Activated CD4-positive, alpha-beta T cell treated with anti-CD3 and anti-CD28 coated beads, Interleukin-2, amount 10 ng/mL, durations not matched to agents 24 days and 14 days (primary cell): Measurements from ENCODE around the gene PPM1E. TPM values are rescaled to one million over a fixed set of nuclear protein-coding genes. Genes with fewer than 3 reads are reported as not detected.
"Not testable (repeated sequence)": the region's sequence is repeated elsewhere in the genome, so short reads cannot be mapped to it uniquely, and the experiment has no call there.

Experiments
- DNase-seq: peaks from one replicate; pipeline ENCODE4 v3.0.0; 2022
- H3K27ac Mint-ChIP-seq: one replicate; pipeline ENCODE4 v1.8.0; 2022; ENCODE audit warnings: mild to moderate bottlenecking, mixed read lengths
- H3K27me3 Mint-ChIP-seq: one replicate; pipeline ENCODE4 v1.8.0; 2022; ENCODE audit warnings: mixed read lengths
- H3K36me3 Mint-ChIP-seq: one replicate; pipeline ENCODE4 v1.8.0; 2022; ENCODE audit warnings: low read depth, mild to moderate bottlenecking, mixed read lengths
- H3K4me1 Mint-ChIP-seq: one replicate; pipeline ENCODE4 v1.8.0; 2021; ENCODE audit warnings: mixed read lengths
- H3K4me3 Mint-ChIP-seq: one replicate; pipeline ENCODE4 v1.8.0; 2022; ENCODE audit warnings: mild to moderate bottlenecking, moderate library complexity, mixed read lengths
- H3K9me3 Mint-ChIP-seq: one replicate; pipeline ENCODE4 v1.8.0; 2021; ENCODE audit warnings: mixed read lengths
- intact Hi-C: fragments of 100-400 bp; cut with micrococcal nuclease; formaldehyde crosslinking; loops from one replicate; pipeline ENCODE4 v1.15.1; 2023
- total RNA-seq: library from RNA; stranded (reverse); gene quantifications from 2 replicates; pipeline ENCODE4 v1.2.3, GENCODE V29; 2022

PPM1E gene
- total RNA-seq, 1 donor from 2014 or later = 0.05 TPM

DNA sequence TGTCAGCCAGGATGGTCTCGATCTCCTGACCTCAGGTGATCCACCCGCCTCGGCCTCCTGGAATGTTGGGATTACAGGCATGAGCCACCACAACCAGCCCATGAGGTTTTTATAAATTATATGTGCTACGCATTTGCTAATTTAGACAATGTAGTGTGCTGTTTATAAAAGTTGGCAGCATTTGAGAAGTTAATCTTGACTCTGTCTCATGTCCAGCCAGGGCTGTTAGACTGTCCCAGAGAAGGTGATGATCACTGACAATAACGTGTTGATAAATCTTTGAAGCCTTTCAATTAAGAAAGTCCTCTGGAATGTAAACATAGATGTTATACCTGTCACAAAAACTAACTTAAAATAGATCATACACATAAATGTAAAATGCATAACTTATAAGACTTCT lies 82.0 kb downstream of the PPM1E start:
- Mint-ChIP-seq H3K27ac (no peak overlapping the region), H3K9me3 (no peaks in the 10 kb centered on the region), H3K36me3 (no peaks in the 10 kb centered on the region), H3K4me3 (no peak overlapping the region), H3K4me1 (no peaks in the 10 kb centered on the region), H3K27me3 (peaks cover 22% of the 10 kb centered on the region)
- no peak for DNase-seq
- intact Hi-C loops = no loop called here

- H3K36me3 Mint-ChIP-seq = no peaks in the 10 kb centered on the region
- H3K4me1 Mint-ChIP-seq = no peaks in the 10 kb centered on the region
- H3K27ac Mint-ChIP-seq = no peak overlapping the region
- no peaks in the 10 kb centered on the region for H3K9me3 Mint-ChIP-seq
- DNase-seq = no peak
- peaks cover 6% of the 10 kb centered on the region for H3K27me3 Mint-ChIP-seq
- no peak overlapping the region for H3K4me3 Mint-ChIP-seq
- intact Hi-C loops = no loop called here
Measured at GRCh38 chr17:58840820-58841612, 85.4 kb downstream of the PPM1E start.

DNA sequence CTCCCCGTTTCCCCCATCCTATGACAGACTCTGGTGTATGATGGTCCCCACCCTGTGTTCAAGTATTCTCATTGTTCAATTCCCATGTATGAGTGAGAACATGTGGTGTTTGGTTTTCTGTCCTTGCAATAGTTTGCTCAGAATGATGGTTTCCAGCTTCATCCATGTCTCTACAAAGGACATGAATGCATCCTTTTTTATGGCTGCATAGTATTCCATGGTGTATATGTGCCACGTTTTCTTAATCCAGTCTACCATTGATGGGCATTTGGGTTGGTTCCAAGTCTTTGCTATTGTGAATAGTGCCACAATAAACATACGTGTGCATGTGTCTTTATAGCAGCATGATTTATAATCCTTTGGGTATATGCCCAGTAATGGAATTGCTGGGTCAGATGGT lies 90.8 kb downstream of the PPM1E start:
- H3K27ac Mint-ChIP-seq, H3K4me3 Mint-ChIP-seq, intact Hi-C loops, DNase-seq, H3K4me1 Mint-ChIP-seq, H3K36me3 Mint-ChIP-seq: not testable (repeated sequence)
- peaks cover 18% of the 10 kb centered on the region for H3K9me3 Mint-ChIP-seq
- H3K27me3 Mint-ChIP-seq = peaks cover 20% of the 10 kb centered on the region

DNA sequence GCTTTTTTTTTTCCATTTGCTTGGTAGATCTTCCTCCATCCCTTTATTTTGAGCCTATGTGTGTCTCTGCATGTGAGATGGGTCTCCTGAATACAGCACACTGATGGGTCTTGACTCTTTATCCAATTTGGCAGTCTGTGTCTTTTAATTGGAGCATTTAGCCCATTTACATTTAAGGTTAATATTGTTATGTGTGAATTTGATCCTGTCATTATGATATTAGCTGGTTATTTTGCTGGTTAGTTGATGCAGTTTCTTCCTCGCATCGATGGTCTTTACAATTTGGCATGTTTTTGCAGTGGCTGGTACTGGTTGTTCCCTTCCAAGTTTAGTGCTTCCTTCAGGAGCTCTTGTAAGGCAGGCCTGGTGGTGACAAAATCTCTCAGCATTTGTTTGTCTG lies 94.5 kb downstream of the PPM1E start:
- H3K4me1 Mint-ChIP-seq, intact Hi-C loops, H3K36me3 Mint-ChIP-seq, DNase-seq, H3K4me3 Mint-ChIP-seq, H3K27ac Mint-ChIP-seq: not testable (repeated sequence)
- Mint-ChIP-seq H3K9me3 (peaks cover 18% of the 10 kb centered on the region), H3K27me3 (peaks cover 28% of the 10 kb centered on the region)

DNA sequence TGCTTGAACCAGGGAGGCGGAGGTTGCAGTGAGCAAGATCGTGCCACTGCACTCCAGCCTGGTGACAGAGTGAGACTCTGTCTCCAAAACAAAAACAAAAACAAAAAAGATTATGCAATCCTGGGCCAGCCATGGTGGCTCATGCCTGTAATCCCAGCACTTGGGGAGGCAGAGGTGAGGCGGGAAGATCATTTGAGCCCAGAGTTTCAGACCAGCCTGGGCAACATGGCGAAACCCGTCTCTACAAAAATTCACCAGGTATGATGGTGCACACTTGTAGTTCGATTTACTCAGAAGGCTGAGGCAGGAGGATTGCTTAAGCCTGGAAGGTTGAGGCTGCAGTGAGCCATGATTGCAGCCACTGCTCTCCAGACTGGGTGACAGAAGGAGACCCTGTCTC lies 109.6 kb downstream of the PPM1E start:
- intact Hi-C loops = no loop called here
- Mint-ChIP-seq H3K36me3 (no peaks in the 10 kb centered on the region), H3K4me3 (no peak overlapping the region), H3K27ac (no peak overlapping the region), H3K9me3 (no peaks in the 10 kb centered on the region), H3K4me1 (no peaks in the 10 kb centered on the region), H3K27me3 (peaks cover 7% of the 10 kb centered on the region)
- DNase-seq = no peak

DNA sequence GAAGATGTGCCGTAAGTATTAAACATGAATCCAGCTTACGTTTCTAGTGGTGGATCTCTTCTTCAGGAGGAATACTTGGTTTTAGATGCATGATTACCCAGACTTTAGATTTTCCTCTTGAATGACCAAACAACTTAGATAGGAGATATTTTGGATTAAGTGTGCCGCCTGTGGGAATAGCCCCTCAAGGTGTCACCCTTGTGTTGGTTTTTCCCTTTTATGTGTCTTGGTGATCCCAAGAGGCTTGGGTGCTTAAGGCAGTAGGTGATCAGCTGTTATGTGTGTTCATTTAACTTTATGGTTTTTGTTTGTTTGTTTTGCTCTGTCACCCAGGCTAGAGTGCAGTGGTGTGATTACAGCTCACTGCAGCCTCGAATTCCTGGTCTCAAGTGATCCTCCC lies 115.1 kb downstream of the PPM1E start:
- no peaks in the 10 kb centered on the region for H3K9me3 Mint-ChIP-seq
- peaks cover 9% of the 10 kb centered on the region for H3K27me3 Mint-ChIP-seq
- DNase-seq = no peak
- no peaks in the 10 kb centered on the region for H3K4me1 Mint-ChIP-seq
- H3K36me3 Mint-ChIP-seq = no peaks in the 10 kb centered on the region
- no peak overlapping the region for H3K4me3 Mint-ChIP-seq
- H3K27ac Mint-ChIP-seq = no peak overlapping the region
- intact Hi-C loops = loop anchor here (10.0 kb wide), 1 partner anchor 134 kb away; no protein-coding TSS in a partner anchor

DNA sequence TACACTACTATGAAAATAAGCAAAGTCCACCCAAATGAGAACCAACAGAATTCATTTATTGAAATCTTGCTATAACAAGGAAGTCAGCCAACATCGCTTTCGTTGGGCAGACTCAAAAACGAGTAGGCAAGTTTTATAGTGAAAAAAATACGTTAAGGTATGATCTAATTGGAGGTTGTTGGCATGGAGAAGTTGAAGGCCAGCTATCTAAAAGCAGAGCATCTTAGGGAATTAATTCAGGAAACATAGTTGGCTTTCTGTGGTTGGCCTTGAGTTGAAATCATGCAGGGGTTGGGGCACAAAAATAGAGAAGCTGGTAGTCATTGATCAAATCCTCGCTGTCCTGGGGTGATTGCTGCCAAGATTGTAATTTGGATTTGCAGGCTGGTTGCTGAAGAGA lies 118.3 kb downstream of the PPM1E start:
- Mint-ChIP-seq H3K27ac (no peak overlapping the region), H3K27me3 (peaks cover 2% of the 10 kb centered on the region), H3K4me1 (no peaks in the 10 kb centered on the region), H3K36me3 (no peaks in the 10 kb centered on the region), H3K9me3 (no peaks in the 10 kb centered on the region), H3K4me3 (no peak overlapping the region)
- intact Hi-C loops = loop anchor here (10.0 kb wide), 1 partner anchor 131 kb away; no protein-coding TSS in a partner anchor
- no peak for DNase-seq

DNA sequence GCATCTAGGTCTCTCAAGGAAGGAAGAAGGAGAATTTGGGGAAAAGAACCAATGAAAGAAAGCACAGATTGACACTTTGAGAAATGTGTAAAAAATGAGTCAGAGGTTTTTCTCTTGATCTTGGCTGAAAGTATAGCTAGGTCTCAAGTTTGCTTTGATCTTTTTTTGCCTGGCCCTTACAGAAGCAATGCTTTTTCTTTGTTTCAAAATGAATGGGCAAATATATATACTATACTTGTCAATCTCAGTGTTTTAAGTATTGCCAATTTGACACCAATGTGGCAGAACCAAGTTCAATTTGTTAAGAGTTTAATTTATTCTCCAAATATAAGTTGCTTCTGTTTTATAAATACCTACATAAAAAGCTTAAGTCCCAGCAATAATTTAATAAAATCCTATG lies 119.6 kb downstream of the PPM1E start:
- intact Hi-C loops = loop anchor here (10.0 kb wide), 1 partner anchor 130 kb away; no protein-coding TSS in a partner anchor
- H3K4me1 Mint-ChIP-seq = no peaks in the 10 kb centered on the region
- DNase-seq = no peak
- H3K9me3 Mint-ChIP-seq = no peaks in the 10 kb centered on the region
- H3K4me3 Mint-ChIP-seq = no peak overlapping the region
- peaks cover 2% of the 10 kb centered on the region for H3K27me3 Mint-ChIP-seq
- H3K36me3 Mint-ChIP-seq = no peaks in the 10 kb centered on the region
- no peak overlapping the region for H3K27ac Mint-ChIP-seq

DNA sequence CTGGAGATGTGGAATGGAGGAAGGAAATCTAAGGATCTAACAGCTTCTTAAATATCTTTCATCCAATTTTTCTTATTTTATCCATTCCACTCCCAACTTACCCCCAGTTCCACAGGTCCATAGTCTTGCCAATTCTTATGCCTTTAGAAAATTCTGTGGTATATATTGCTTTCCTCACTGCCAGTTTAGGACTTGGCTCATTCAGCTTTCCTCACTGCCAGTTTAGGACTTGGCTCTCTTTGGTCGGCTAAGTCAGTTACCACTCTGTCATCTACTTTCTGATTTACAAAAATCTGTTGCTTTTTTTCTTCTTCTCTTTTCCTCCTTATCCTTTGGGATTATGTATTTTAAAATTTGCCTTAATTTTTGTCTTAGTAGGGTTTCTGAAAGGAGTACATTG lies 128.5 kb downstream of the PPM1E start:
- intact Hi-C loops = no loop called here
- no peaks in the 10 kb centered on the region for H3K36me3 Mint-ChIP-seq
- no peak overlapping the region for H3K27ac Mint-ChIP-seq
- no peaks in the 10 kb centered on the region for H3K9me3 Mint-ChIP-seq
- DNase-seq = no peak
- no peaks in the 10 kb centered on the region for H3K4me1 Mint-ChIP-seq
- no peak overlapping the region for H3K4me3 Mint-ChIP-seq
- peaks cover 23% of the 10 kb centered on the region for H3K27me3 Mint-ChIP-seq

GRCh38 chr17:58886514-58886913 lies 130.9 kb downstream of the PPM1E start:
- no peak overlapping the region for H3K27ac Mint-ChIP-seq
- no peaks in the 10 kb centered on the region for H3K4me1 Mint-ChIP-seq
- no peak for DNase-seq
- intact Hi-C loops = no loop called here
- no peaks in the 10 kb centered on the region for H3K9me3 Mint-ChIP-seq
- no peaks in the 10 kb centered on the region for H3K36me3 Mint-ChIP-seq
- no peak overlapping the region for H3K4me3 Mint-ChIP-seq
- peaks cover 28% of the 10 kb centered on the region for H3K27me3 Mint-ChIP-seq

- Mint-ChIP-seq H3K36me3 (no peaks in the 10 kb centered on the region), H3K4me3 (no peak overlapping the region), H3K4me1 (no peaks in the 10 kb centered on the region), H3K27me3 (peaks cover 23% of the 10 kb centered on the region), H3K9me3 (no peaks in the 10 kb centered on the region), H3K27ac (no peak overlapping the region)
- intact Hi-C loops = no loop called here
- DNase-seq = no peak
Measured at GRCh38 chr17:58889928-58890327, 134.3 kb downstream of the PPM1E start.

DNA sequence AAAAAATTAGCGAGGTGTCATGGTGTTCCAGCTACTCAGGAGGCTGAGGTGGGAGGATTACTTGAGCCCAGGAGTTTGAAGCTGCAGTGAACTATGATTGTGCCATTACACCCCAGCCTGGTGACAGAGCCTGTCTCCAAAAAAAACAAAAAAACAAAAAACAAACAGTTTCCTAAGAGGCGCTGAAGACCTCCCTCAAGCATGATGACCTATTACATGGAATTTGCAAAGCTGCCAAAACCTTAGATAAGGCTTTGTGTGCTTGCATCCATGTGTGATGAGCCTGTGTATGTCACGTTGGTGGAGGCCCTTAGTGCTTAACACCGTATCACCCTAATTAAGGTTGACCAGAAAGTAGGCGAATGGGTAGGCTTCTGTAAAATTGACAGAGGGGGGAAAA lies 143.5 kb downstream of the PPM1E start:
- Mint-ChIP-seq H3K36me3 (no peaks in the 10 kb centered on the region), H3K4me1 (no peaks in the 10 kb centered on the region), H3K27me3 (peaks cover 8% of the 10 kb centered on the region), H3K9me3 (peaks cover 4% of the 10 kb centered on the region), H3K27ac (no peak overlapping the region), H3K4me3 (no peak overlapping the region)
- DNase-seq = no peak
- intact Hi-C loops = no loop called here

DNA sequence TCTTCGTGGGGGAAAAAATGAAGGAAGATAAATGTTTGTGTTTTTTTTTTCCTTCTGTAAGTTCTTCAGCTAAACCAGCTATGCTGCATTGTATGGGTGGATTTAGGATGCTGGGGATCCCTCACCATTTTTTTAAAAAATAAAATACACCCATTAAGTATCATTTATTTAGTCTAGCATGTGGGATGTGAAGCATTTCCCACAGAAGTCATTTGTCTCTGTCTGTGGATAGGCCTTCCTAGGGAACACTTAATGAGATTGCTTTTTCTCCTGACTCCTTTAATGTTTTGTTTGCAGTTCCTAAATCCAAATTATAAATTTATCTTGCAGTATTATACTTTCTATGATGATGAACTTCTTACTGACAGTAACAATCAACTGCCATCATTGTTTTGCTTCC lies 146.7 kb downstream of the PPM1E start:
- intact Hi-C loops = no loop called here
- no peak overlapping the region for H3K4me3 Mint-ChIP-seq
- no peaks in the 10 kb centered on the region for H3K4me1 Mint-ChIP-seq
- peaks cover 4% of the 10 kb centered on the region for H3K9me3 Mint-ChIP-seq
- DNase-seq = no peak
- no peaks in the 10 kb centered on the region for H3K36me3 Mint-ChIP-seq
- H3K27me3 Mint-ChIP-seq = peaks cover 8% of the 10 kb centered on the region
- no peak overlapping the region for H3K27ac Mint-ChIP-seq

GRCh38 chr17:58911741-58912343 lies 156.2 kb downstream of the PPM1E start:
- intact Hi-C loops = no loop called here
- no peak for DNase-seq
- Mint-ChIP-seq H3K9me3 (peaks cover 8% of the 10 kb centered on the region), H3K27me3 (peaks cover 3% of the 10 kb centered on the region), H3K4me1 (no peaks in the 10 kb centered on the region), H3K4me3 (no peak overlapping the region), H3K27ac (no peak overlapping the region), H3K36me3 (no peaks in the 10 kb centered on the region)
